GM10266 (cell line): ENCODE measurements around the gene ARHGAP12.

Source experiments
- DNase-seq: peaks from one replicate; pipeline ENCODE4 v3.0.0; 2012; ENCODE audit errors: extremely low spot score
- TF ChIP-seq, protein P1 (sequence below): IDR thresholded peaks from 2 replicates; pipeline ENCODE4 v1.5.1; 2012; ENCODE audit warnings: mild to moderate bottlenecking, low read depth; ENCODE audit not compliant: control insufficient read depth, insufficient read depth; ENCODE audit errors: missing control alignments

Gene ARHGAP12

DNA sequence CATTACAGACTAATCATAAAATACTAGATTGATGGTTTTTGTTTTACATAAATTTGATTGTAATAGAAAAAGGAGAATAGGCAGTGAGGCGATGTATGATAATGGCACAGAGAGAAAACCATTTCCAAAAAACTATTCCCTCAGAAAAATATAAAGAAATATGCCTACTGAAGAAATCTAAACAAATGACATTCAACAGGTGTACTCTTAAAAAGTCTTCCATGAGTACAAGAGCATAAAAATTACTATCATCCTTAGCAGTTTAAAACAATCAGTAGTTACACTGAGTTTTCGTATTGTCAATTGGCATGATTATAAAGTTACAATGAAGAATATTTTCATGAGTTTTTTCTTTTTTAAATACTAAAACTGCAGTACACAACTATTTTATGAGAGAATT lies 75.0 kb downstream of the ARHGAP12 start:
- TF ChIP-seq, protein P1, sequence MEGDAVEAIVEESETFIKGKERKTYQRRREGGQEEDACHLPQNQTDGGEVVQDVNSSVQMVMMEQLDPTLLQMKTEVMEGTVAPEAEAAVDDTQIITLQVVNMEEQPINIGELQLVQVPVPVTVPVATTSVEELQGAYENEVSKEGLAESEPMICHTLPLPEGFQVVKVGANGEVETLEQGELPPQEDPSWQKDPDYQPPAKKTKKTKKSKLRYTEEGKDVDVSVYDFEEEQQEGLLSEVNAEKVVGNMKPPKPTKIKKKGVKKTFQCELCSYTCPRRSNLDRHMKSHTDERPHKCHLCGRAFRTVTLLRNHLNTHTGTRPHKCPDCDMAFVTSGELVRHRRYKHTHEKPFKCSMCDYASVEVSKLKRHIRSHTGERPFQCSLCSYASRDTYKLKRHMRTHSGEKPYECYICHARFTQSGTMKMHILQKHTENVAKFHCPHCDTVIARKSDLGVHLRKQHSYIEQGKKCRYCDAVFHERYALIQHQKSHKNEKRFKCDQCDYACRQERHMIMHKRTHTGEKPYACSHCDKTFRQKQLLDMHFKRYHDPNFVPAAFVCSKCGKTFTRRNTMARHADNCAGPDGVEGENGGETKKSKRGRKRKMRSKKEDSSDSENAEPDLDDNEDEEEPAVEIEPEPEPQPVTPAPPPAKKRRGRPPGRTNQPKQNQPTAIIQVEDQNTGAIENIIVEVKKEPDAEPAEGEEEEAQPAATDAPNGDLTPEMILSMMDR, result no peak
- no peak for DNase-seq

DNA sequence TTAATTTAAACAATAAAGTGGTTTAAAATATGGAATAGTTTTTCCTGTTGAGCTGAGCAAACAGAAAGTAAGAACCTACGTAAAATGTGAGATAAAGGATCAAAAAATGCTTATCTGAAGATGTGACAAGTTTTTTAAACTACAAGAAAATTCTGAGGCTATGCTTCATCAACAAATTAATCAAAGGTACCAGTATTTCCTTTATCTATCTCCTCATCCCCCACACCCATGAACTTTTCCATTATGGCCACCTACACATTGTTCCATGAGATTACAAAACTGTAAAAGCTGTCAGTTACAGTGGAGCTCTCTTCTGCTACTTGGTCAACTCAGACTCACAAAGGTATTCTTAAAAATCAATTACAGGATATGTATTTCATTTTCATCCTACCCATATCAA lies 77.4 kb downstream of the ARHGAP12 start:
- no peak for DNase-seq
- TF ChIP-seq, protein P1, result no peak

DNA sequence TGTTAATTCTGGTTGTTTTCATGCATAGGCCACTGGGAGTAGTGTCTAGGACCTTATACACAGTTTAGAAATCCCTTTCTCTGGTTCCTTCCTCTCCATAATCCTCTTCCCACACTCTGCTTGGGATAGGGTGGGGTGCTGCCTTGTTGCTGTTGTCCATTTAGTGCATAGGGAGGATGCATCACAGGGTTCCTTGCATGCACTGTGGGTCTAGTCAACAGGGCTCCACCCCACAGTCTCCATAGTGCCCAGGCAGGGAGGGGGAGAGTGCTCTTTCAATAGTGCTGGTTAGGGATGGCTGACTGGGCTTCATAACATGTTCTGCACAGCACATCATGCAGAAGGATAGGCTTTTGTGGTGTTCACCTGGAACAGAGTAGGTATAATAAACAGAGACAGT lies 81.1 kb downstream of the ARHGAP12 start:
- no peak for DNase-seq
- TF ChIP-seq, protein P1, result no peak

DNA sequence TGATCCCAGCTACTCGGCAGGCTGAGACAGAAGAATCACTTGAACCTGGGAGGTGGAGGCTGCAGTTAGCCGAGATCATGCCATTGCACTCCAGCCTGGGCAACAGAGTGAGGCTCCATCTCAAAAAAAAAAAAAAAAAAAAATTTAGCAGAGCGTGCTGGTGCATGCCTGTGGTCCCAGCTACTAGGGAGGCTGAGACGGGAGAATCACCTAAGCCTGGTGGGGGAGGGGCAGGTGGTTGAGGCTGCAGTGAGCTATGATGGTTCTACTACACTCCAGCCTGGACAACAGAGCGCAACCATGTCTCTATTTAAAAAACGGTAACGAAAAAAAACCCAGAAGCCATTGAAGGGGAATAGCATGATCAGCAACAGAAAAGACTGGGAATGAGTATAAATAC lies 89.9 kb downstream of the ARHGAP12 start:
- DNase-seq, result no peak
- TF ChIP-seq, protein P1, result no peak

DNA sequence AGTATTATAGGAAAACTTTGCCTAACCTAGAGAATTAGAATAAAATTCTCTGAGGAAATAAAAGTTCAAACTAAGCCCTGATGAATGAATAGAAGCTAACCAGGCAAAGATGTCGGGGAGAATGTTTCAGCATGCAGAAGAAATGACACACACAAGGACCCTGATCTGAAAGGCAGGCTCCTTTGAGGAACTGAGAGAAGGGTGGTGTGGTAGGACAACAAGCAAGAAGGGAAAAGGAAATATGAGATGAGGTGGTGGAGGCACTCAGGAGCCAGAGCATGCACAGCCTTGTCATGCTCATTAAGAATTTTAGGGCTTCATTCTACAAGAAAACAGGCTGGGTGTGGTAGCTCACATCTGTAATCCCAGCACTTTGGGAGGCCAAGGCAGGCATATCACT lies 90.6 kb downstream of the ARHGAP12 start:
- no peak for DNase-seq
- TF ChIP-seq, protein P1, result no peak

DNA sequence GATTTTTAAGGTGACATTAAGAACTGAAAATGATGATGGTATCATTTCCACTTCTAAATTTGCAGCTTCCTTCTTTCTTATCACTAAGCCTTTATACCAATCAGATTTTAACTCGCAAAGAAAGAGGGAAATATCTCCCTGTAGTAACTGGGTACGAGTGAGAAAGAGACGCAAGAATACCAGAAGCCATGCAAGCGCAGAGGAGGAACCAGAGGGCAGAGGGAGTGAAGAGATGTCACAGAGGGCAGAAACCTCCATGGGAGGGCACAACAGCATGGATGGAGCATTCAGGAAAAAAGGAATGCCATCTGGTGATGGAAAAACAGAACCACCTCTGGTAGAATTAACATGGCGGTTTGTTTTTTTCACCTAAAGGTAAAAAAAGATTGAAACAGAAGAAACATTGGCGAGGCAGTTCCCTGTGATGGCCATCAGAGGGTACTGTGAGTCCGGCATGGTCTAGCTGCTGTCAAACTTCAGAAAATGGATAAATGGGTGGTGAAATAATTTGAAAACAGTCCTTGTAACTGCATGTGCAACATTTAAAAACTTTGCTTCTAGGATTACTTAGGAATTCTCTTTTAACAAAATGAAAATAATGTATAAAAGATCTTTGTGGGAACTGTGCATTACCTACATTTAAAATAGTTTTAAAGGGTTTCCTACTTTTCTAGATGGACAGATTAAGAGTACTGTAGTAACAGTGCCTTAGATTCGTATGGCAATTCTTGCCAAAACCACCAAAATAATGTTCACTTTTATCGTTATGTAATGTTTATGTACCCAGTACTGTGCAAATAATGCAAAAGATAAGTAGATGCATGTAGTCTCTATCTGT lies 91.8 kb downstream of the ARHGAP12 start:
- DNase-seq, result peak; percentile 9
- TF ChIP-seq, protein P1, result peak; percentile 66

DNA sequence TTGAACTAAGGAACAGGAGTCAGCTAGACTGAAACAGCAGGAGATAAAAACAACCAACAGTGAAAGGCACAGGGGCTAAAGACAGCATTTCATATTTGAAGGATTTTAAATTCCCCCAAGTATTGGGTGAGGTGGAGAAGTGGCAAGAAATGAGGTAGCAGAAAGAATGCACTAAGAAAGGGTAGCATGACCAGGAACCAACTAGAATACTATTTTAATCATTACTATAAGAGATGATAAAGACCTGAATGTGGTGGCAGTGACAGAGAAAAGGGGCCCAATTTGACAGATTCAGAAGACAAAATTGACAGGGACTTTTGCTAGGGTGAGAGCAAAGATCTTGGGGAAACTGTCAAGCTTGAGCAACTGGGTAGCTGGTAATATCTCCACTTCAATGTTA lies 94.9 kb downstream of the ARHGAP12 start:
- TF ChIP-seq, protein P1, result no peak

More for the DNA sequence above, 94.9 kb downstream of the ARHGAP12 start:
- no peak for DNase-seq
